Activated CD4-positive, alpha-beta T cell treated with anti-CD3 and anti-CD28 coated beads, Interleukin-2, amount 50 U/mL, for 4 hours (primary cell): ENCODE data around the gene SPDL1.
"Not testable (repeated sequence)": the region's sequence is repeated elsewhere in the genome, so short reads cannot be mapped to it uniquely, and the experiment has no call there.

Experiments used
- DNase-seq, 2 experiments: peaks; one replicate each; pipeline ENCODE4 v3.0.0-alpha.2; 2020

The SPDL1 gene

DNA sequence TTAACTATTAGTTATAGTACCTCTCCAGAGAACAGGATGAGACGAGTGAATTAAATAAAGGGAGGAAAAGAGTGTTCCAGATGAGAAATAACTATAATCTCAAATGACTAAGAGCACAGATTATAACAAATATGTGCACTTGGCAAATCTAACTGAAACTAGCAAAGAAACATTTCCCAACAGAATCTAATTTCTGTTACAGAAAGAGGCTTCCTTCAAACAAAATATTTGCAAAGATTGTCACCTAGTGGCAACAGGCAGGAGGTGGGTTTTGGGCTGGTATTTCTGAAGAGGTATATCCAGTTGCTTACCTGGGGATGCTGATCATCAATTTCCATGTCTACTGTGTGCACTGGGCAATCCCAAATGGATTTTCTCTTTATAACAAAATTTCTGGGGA, 5.6 kb upstream of the SPDL1 start:
- DNase-seq: no peak

DNA sequence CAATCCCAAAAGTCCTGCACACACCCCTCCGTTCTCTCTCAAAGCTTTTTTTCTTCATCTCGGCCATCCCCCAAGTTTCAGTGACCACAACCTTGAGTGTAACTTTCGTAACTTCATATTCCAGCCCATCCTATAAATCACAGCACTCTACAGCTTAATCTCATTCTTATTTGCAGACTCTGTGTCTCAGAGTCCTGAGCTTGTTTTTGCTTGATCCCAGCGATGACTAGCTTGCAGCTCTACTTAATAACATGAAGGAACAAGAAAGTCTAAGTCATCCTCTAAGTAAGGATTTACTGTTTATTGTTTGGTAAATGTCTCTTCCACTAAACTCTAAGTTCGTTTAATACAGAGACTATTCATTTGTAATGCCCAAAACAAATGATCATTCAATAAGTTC, 2.6 kb upstream of the SPDL1 start:
- no peak for DNase-seq

DNA sequence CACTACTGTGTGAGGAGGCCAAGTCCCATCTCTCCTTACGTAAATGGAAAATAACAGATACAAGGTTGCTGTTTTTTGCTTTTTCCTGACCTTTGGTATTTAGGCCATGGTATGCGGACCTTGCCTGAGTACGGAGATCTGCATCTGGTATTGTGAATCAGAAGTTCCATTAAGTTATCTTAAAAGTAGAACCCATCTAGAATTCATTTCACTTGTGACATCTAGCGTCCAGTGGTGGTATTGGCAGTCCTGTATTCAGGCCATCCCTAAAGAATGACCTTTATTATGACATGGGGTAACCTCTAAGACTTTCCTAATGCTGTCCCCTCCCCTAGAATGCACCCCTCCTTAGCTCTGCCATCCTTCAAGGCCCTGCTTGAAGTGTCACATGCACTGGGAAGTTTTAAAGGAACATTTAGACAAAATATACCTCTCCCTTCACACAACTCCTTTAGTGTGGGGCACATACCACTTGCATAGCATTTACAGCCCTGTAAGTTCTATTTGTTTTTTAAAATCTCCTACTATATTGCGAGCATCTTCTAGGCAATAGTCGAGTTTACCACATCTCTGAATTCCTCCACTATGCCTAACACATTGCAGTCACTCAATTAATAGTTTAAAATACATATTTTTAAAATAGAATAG, 1.9 kb upstream of the SPDL1 start:
- peak; percentile 52 to 58 for DNase-seq

DNA sequence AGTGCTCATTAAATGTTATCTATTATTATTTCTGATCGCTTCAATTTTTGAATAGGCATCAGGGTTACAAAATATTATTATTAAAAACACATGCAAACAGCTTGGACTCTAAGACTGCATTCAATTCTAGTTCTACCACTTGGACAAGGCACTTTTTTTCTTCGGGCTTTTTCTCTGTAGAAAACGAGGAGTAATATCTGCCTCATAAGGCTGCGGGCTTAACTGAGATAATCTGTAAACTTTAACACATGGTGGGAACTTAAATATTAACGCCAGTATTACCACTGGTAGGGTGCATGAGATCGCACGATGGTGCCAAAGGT, 511 bp upstream of the SPDL1 start:
- DNase-seq: no peak

DNA sequence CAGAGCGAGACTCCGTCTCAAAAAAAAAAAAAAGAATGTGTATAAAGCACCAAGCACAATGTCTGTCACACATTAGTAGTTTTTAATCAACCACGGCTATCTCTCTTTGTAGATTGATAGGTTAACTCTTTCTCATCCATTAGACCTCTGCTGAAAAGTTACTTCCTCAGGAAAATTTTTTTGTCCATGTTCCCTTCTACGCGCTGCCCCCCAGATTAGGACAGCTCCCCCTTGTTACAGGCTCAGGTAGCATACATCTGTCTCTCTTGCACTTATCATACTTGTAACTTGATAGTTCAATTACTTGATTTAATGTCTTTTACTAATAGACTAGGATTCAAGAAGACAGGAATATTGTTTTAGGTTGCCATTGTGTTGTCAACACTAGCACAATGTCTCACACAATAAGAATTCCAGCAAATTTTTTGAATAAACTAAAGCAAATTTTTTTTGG, 1.5 kb downstream of the SPDL1 start:
- no peak for DNase-seq

DNA sequence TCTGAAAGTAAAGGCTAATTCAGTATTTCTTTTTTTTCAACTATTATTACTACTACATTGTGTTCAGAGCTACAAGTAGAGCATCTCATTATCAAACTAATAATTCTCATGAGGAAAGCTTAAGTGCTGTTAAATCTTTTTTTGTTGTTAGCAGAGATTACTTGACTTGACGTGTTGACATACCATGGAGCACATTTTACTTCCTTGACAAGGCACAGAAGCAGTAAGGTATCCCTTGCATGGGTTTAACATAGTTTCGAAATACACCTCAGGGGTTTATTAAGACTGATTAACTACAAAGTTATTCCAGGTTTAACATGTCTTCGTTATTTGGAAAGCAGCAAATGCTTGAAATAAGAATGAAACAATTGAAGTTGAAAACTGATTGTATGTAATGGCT, 7.0 kb downstream of the SPDL1 start:
- DNase-seq: no peak

DNA sequence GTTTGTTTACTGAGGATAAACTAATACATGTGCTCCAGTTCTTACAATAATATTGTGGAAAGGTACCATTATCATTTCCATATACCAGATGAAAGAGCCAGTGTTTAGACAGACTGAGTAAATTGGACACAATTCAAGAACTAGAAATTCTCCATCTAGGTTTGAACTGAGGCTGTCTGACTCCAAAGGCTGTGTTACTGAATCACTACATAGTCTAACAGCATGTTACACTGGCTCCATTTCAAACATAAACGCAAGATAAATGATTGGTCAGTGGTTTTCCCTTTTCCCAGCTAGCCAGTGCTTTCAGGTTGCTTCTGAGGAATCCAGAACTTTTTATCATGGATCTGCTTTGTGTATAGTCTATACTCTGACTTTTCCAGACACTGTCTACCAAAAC, 8.1 kb downstream of the SPDL1 start:
- no peak for DNase-seq

DNA sequence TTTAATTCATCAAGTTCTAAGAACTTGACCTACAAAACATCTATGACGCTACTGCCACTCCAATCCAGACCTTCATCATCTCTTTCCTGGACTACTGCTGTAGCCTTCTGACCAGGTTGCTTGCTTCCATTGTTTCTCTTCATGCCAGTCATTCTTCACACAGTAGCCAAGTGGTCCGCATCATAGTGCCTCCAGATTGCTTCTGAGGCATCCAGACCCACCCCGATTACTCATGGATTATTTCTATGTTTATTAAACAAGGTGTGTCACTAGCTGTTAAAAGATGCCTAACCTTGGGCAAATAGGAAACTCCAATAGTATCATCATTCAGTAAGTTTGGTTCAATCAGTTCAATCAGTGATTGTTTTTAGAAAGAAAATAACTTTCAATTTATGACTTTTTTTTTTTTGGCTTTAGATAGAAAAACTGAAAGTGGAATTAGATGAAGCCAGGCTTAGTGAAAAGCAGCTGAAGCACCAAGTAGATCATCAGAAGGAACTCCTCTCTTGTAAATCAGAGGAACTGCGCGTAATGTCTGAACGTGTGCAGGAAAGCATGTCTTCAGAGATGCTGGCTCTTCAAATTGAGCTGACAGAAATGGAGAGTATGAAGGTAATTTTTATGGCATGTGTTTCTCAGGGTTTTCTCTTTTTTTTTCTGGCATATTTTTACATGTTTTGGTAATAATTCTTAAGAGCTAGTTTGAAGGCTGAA, 9.5 kb downstream of the SPDL1 start:
- DNase-seq: no peak

DNA sequence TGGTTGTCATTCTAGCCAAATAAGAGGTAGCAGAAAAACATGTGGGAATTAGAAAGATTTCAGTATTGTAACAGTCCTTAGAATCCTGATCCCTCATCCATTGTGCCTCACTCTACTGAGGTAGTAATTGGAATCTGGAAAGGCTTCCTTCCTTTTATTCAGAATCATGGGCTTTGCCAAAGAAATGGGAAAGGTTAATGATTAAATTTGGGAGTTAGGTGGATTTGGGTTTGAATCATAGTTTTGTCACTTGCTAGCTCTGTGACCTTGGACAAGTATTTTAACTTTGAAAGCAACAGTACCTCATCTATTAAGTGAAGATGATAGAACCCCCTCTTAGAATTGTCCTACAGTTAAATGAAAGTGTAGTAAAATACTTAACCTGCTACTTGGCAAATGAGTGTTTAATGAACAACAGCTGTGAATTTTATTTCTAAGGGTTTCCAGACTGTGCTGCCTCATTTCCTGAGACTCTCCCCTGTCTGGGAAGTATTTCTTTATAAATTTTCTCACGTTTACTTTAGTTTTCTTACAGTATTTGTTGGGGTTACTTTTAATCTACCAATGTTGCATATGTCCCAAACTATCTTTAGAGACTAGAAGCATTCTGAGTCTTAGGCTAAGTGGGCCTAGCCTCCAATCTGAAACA, 11.7 kb downstream of the SPDL1 start:
- DNase-seq: no peak

DNA sequence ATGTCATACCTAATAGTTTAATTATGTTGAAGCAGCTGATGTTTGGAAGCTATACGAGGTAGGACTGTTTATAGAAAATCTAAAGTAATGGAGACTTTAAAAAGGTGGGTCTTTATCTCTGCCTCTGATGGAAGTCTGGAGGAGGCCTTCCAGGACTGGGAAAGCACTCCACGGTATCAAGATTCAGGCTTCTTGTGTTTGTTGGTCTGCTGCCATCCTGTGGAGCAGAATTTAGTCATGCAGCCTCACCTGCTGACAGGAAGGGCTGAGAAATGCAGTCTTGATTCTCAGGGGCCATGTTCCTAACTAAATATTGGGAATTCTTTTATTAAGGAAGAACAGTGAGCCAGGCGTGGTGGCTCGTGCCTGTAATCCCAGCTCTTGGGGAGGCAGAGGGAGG, 15.9 kb downstream of the SPDL1 start:
- DNase-seq: no peak

DNA sequence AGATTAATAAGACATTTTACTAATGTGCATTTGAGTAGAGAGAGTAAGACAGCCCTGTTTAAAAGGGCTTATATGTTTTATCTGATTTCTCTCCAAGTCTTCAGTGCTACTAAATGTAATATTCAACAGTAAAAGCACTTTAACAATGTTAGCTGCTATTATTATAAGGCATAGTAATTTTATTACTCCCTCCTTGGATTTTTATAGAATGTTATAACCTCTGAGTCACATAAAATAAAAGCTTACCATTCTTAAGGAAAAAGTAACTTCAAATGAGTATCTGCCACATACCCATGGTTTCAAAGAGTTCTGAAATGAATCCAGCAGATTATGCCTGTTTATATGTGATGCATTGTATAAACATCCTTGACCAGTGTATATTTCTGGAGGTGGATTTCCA, 19.0 kb downstream of the SPDL1 start:
- no peak for DNase-seq

DNA sequence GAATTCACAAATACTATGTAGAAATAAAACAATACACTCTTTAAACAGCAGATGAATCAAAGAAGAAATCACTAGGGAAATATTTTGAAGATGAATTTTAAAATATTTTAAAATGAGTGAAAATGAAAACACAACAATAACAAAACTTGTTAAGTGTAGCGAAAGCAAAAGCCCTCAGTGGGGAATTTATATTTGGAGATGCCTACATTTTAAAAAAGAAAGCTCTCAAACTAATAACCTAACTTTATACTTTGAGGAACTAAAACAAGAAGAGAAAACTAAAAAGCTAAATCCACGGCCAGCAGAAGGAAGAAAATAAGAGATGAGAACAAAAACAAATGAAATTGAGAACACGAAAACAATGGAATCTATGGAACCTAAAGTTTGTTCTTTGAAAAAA, 22.7 kb downstream of the SPDL1 start:
- DNase-seq: no peak

DNA sequence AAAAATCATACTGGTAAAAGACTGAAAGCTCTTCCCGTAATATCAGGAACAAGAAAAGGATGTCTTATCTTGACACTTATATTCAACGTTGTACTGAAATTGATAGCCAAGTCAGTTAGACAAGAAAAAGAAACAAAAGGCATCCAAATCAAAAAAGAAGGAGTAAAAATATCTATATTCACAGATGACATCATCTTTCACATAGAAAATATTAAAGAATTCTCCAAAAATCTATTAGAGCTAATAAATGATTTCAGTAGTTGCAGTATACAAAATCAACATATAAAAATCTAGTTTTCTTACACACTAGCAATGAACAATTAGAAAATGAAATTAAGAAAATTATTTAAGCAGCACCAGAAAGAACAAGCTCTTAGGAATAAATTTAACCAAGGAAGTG, 24.3 kb downstream of the SPDL1 start:
- no peak for DNase-seq

DNA sequence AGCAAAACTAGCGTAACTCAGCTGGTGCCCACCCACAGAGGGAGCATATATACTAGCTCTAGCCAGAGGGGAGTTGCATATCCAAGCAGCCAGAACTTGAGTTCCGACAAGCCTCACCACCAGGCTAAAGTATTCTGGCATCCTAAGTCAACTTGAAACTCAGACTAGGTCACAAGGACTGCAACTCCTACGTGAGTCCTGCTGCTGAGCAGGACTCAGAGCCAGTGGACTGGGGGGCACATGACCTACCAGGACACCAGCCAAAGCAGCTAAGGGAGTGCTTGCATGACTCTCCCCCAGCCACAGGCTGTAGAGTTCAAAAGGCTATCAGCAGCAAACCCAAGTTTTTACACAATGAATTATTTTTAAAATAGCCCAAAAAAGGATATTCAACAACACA, 26.1 kb downstream of the SPDL1 start:
- no peak for DNase-seq

DNA sequence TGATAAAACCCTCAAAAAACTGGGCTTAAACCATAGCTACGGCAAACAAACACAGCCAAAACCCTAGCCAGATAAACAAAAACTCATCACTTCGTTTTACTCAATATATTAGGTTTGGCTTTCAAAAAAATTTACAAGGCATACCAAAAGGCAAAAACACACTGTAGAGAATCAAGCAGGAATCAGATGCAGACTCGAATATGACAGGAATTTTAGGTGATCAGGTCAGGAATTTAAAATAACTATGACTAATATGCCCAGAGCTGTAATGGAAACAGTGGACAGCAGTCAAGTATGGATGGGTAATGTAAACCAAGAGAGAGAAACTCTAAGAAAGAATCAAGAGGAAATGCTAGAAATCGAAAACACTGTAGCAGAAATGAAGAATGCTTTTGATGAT, 27.0 kb downstream of the SPDL1 start:
- no peak for DNase-seq

DNA sequence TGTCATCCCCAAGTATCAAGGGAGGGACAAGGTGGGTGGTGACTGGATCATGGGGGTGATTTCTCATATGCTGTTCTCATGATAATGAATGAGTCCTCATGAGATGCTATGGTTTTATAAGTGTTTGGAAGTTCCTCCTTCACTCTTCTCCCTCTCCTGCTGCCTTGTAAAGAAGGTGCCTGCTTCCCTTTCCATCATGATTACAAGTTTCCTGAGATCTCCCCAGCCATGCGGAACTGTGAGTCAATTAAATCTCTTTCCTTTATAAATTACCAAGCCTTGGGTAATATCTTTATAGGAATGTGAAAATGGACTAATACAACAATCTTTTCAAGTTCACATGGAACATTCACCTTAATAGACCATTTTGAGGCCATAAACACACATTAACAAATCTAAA, 32.0 kb downstream of the SPDL1 start:
- DNase-seq: no peak

DNA sequence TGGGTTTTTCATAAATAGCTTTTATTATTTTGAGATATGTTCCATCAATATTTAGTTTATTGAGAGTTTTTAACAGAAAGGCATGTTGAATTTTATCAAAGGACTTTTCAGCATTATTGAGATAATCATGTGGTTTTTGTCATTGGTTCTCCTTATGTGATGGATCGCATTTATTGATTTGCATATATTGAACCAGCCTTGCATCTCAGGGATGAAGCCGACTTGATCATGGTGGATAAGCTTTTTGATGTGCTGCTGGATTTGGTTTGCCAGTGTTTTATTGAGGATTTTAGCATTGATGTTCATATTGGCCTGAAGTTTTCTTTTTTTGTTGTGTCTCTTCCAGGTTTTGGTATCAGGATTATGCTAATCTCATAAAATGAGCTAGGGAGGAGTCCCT, 40.7 kb downstream of the SPDL1 start:
- not testable (repeated sequence) for DNase-seq

DNA sequence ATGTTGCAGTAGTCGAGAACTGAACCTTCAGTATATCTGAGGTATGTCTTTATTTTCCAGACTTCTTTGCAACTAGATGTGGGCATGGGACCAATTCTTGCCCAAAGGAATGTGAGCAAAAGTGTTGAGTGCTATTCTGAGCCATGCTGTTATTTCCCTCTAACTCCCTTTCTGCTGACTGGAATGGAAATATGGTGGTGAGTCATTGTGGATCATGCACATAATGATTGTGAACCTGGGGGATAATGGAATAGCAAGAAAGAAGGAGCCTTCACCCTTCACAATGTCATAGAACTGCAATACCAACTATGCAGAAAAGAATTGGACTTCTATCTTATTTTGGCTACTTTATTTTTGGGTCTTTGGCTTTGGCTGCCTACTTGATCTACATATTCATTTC, 43.2 kb downstream of the SPDL1 start:
- no peak for DNase-seq

DNA sequence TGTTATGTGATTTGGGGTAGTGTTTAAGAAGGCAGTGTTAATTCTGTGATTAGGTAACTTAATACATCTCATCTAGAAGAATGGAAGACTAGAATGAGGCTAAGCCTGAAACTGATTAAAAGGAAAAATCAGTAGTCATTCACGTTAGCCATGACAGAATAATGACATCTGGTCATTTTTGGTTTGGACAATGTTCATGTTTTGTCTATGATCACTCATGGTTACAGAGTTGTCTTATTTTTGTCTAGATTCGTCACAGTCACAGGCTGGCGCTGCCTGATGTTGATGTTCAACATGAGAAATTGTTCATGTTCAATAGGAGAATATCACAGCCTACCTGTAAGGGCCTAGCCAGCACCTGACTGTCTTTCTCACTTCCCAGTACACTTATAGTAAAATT, 44.0 kb downstream of the SPDL1 start:
- DNase-seq: no peak

DNA sequence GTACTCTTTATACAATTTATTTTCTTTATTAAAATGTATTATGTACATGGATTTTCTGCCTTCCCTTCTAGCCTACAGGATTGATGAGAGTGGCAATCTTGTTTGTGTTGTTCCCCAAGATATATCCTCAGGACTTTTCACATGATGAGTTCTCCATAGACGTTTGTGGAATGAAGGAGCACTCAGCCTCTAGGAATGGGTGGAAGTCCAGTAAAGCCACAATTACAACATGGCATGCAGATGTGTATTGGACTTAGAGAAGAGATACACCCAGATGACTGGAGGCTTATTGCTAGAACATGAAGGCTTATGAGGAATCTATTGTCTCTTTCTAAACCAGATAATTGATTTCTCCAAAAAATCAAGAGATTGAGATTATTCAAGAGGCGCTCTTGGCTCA, 45.3 kb downstream of the SPDL1 start:
- DNase-seq: no peak

DNA sequence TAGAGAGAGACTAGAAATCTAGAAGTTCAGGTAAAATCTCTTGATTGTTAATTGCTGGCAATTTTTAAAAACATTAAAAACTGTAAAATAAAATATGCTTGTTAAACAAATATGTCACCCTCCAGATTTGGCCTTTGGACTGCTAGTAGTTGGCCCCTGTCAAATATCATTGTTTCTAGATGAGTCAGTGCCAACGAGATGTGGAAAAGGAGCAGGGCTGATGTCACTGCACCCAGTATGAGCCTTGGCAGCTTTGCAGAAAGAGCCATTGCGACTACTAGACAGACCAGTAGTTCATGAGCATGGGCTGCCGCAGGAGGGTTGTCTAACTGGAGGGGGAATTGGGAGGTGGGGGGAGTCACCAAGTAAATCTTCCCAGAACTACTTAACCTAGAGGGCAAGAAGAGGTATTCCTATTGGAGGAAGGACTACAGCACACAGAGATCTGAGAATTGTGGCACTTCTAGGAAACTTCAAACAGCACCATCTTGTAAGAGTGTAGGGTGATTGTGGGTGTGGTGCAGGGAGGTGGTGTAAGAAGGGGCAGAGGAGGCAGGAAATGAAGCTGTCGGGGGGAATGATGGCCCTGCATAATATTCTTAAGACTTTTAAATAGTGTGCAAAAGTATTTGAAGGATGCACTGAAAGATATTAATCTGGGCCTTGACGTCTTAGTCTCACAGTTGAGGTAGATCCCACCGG, 46.4 kb downstream of the SPDL1 start:
- DNase-seq: no peak

DNA sequence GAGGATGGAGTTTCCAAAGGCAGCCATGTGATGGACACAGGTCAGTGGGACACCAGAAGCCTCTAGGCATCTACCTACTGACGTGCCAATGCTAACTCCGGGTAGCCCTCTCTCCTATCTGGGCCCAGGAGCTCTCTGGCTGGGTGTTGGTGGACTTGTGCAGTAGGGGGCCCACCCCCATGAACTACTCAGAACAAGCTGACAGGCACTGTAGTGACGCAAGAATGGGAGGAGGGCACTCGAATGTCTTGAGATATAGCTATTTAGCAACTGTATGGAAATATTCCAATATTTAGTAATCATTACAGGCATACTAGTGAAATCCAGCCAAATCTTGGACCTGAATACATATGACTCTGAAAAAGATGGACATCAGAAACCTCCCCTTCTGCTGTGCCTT, 47.8 kb downstream of the SPDL1 start:
- no peak for DNase-seq

DNA sequence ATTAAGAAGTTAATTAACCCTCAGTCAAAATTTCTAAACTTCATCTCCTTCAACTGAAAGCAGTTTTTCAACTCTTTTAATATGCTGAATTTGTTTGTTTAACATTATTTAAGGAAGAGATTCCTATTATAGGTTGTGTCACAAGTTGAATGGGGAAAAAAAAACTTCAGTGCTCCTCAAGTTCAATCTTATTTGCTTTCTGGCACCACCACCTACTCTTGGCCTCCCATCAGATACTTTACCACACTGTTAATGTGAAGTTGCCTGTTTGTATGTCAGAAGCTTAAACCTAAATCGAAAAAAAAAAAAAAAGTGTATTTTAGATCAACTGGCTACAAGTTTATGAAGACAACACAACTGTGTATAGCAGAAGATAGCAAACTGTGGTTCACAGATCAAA, 49.4 kb downstream of the SPDL1 start:
- no peak for DNase-seq

DNA sequence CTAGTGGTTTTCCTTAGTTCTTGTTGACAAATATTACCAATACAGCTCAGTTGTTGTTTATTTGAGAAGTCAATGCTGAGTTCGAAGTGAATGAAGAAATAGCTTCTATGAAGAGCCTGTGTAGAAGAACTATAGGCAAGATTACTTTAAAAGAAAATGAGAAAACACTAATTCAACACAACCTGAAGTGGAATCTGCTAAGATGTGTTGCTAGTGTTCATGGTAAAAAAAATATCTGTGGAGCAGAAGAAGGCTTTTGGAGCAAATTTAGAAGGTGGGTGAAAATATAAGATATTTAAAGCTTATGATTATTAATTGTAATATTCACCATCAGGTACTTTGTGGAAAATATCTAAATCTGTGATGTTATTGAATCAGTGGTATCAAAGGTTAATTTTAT, 51.0 kb downstream of the SPDL1 start:
- no peak for DNase-seq
